ENCODE data around the gene MYEOV. TPM values are rescaled to one million over a fixed set of nuclear protein-coding genes. Genes with fewer than 3 reads are reported as not detected.

MYEOV gene
- total RNA-seq, 4 donors from 2014 or later: 5.7 to 24.6 (median 20.2) TPM

DNA sequence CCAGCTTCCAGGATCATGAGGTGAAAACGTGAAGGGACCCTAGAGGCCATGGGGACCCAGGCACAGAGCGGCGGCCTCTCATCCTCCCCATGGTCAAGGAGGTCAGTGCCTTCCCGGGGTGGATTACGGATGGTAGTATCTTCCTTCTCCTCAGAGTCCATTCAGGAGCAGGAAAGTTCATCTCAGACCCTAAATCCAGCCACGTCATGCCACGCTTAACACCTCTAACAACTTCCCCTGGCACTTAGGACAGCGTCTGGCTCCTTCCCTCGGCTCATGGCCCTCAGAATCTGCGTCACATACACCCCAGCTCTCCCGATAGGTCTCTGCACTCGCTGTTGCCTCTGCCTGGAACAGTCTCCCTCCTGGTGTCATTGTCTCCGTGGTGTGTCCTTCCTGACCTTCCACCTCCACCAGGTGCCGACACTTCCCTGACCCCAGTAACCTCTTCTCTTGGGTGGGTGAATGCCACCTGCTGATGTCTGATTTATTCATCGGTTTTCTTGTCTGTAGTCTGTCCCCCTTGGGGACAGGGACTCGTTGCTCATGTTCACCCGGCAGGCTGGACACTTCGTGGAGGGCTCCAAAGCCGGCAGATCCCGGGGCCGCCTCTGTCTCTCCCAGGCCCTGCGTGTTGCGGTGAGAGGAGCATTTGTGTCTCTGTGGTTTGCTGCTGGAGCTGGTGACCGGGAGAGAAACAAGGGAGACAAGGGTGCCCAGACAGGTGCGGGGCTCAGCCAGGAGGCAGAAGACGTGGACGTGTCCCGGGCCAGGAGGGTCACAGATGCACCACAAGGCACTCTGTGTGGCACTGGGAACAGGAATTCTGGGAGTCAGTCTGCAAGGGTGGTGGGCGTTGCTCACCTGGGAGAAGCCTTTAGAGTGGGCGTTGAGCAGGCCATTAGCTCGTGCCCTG lies 1.4 kb downstream of the MYEOV start:
- Histone ChIP-seq H3K36me3 (no peaks in the 10 kb centered on the region), H3K27me3 (no peaks in the 10 kb centered on the region), H3K4me1 (peaks cover 46 to 82% (median 49%) of the 10 kb centered on the region in 3 donors), H3K4me3 (peak overlapping the region; percentile 4 to 36 (median 33)), H3K9me3 (no peaks in the 10 kb centered on the region), H3K27ac (peak overlapping the region; percentile 88 to 92 (median 91))
- intact Hi-C loops (cut with DNase I): no loop called here
- 88 to 91% methylated on average over 17 to 20 of the region's 31 CpGs for WGBS, 2 donors
- DNase-seq: no peak
- TF ChIP-seq POLR2A (IDR thresholded peaks at IDR 0.05): no peak
- TF ChIP-seq, protein P1, sequence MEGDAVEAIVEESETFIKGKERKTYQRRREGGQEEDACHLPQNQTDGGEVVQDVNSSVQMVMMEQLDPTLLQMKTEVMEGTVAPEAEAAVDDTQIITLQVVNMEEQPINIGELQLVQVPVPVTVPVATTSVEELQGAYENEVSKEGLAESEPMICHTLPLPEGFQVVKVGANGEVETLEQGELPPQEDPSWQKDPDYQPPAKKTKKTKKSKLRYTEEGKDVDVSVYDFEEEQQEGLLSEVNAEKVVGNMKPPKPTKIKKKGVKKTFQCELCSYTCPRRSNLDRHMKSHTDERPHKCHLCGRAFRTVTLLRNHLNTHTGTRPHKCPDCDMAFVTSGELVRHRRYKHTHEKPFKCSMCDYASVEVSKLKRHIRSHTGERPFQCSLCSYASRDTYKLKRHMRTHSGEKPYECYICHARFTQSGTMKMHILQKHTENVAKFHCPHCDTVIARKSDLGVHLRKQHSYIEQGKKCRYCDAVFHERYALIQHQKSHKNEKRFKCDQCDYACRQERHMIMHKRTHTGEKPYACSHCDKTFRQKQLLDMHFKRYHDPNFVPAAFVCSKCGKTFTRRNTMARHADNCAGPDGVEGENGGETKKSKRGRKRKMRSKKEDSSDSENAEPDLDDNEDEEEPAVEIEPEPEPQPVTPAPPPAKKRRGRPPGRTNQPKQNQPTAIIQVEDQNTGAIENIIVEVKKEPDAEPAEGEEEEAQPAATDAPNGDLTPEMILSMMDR (IDR thresholded peaks at IDR 0.05): no peak

DNA sequence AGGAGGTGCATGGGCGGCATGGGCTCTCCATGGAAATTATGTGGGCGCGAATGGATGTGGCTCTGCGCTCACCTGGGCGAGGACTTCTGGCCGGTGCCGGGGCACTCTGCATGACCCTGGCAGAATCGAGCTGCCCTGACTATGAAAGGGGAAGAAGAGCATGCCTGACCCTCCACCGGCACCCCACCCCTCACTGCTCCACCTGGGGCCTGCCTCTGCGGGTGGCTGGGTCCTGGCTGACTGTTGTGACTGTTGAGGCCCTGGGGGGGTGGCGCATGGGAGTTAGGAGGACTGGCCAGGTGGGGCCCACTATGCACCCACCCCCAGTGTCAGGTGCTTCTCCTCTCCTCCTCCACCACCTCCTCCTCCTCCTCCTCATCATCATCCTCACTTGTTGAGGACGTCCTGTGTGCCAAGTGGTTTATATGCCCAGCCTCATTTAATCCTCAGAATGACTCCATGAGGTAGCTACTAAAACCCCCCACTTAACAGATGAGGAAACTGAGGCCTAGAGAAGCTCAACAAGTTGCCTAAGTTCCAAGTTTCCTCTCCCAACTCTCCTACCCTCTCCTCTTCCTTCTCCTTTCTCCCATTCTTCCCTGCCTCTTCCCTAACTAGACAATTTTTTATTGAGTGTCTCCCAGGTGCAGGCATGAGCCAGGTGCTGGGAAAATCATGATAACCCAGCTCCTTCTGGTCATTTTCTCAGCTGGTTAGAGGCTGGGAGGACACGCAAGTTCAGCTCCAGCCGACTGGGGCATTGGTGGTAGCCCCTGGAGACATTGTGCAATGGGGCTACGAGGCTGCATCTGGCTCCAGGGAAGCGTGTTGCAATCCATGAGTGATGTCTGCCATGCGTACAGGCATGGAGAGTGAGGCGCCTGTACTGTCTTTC lies 2.3 kb downstream of the MYEOV start:
- peak overlapping the region; percentile 88 to 92 (median 91) for H3K27ac ChIP-seq
- H3K9me3 ChIP-seq: no peaks in the 10 kb centered on the region
- H3K27me3 ChIP-seq: no peaks in the 10 kb centered on the region
- H3K4me1 ChIP-seq: peaks cover 47 to 88% (median 50%) of the 10 kb centered on the region in 3 donors
- intact Hi-C loops (cut with DNase I): no loop called here
- DNase-seq: no peak
- H3K36me3 ChIP-seq: no peaks in the 10 kb centered on the region
- 75% methylated on average over 11 to 13 of the region's 18 CpGs for WGBS, 2 donors
- no peak for TF ChIP-seq POLR2A (IDR thresholded peaks at IDR 0.05)
- TF ChIP-seq, protein P1 (IDR thresholded peaks at IDR 0.05): no peak
- H3K4me3 ChIP-seq: peak overlapping the region in 3 of 4 donors; percentile 33 to 53 (median 36)

DNA sequence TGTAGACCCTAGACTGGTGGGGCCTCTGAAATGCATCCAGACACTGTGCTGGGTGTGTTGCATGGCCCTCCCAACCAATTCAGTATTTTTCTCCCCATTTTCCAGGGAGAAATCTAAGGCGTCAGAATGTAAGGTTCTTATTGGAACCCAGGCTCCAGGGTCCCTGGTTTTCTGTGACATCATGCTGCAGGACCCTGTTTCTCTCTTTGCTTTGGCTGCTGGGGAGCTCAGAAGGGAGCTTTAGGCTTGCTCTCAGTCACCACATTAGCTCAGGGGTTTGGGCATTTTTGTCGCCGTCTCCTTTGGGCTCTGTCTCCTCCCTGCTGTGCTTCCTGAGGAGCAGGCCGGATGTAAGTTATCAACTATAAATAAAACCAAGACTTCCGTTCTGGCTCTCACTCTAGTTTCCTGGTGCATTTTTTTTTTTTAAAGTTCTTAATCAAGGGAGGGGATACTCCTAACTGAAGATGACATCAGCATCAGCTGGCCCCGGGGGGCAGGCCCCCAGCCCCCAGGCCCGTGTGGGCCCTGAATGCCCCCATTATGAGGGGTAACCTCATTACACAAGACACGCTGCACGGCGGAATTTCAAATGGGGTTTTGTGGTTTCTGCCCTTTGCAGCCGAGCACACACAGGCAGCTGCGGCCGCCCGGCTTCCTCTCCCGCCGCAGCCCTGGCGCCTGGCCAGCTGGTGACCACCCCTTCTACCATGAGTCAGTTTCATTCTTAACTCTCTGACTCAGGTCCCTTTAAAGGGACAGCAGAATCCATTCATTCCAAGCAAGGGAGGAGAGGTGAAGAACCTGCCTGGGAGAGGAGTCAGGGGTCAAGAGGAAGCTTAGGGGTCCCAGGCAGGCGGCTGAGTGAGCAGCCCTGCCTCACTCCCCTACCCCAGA lies 3.2 kb downstream of the MYEOV start:
- no peaks in the 10 kb centered on the region for H3K27me3 ChIP-seq
- TF ChIP-seq, protein P1 (IDR thresholded peaks at IDR 0.05): no peak
- peak in 1 of 4 donors; percentile 16 for TF ChIP-seq POLR2A (IDR thresholded peaks at IDR 0.05)
- intact Hi-C loops (cut with DNase I): no loop called here
- peaks cover 56 to 97% (median 59%) of the 10 kb centered on the region in 3 donors for H3K4me1 ChIP-seq
- DNase-seq: peak; percentile 56
- no peaks in the 10 kb centered on the region for H3K36me3 ChIP-seq
- peak overlapping the region; percentile 8 to 53 (median 34) for H3K4me3 ChIP-seq
- 5 to 9% methylated on average over 8 to 10 of the region's 18 CpGs for WGBS, 2 donors
- no peaks in the 10 kb centered on the region for H3K9me3 ChIP-seq
- H3K27ac ChIP-seq: peak overlapping the region; percentile 88 to 92 (median 91)

DNA sequence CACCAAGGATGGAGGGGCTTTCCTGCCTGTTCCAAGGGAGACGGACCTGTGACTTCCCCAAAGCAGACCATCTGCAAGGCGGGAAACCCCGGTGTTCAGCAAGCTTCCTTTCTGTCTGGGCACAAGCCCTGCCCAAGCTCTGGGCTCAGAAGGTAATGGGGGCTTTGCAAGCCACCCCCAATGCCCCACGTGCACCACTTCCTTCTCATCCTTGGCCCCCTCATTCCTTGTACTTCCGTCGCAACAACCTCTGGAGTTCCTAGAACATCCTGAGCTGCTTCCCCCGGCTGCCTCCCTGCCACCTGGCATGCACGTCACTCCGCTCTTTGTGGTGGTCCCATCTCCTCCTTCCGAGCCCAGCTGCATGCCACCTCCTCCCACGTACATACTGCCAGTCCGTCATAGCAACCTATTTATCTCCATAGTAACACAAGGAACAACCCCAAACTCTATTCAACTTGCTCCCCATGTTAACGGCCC lies 3.9 kb downstream of the MYEOV start:
- WGBS, 2 donors: 19 to 46% methylated on average over 13 of the region's 13 CpGs
- intact Hi-C loops (cut with DNase I): no loop called here
- no peaks in the 10 kb centered on the region for H3K27me3 ChIP-seq
- H3K36me3 ChIP-seq: no peaks in the 10 kb centered on the region
- no peaks in the 10 kb centered on the region for H3K9me3 ChIP-seq
- H3K4me1 ChIP-seq: peaks cover 56 to 97% (median 60%) of the 10 kb centered on the region in 3 donors
- TF ChIP-seq, protein P1 (IDR thresholded peaks at IDR 0.05): no peak
- no peak for DNase-seq
- H3K27ac ChIP-seq: peak overlapping the region; percentile 88 to 92 (median 91)
- H3K4me3 ChIP-seq: peak overlapping the region; percentile 8 to 53 (median 34)

Data from esophagus squamous epithelium (tissue), 5 donors.